ENCODE results near the gene DCTN2.
"Not testable (repeated sequence)": the region's sequence is repeated elsewhere in the genome, so short reads cannot be mapped to it uniquely, and the experiment has no call there.

Gene DCTN2

DNA sequence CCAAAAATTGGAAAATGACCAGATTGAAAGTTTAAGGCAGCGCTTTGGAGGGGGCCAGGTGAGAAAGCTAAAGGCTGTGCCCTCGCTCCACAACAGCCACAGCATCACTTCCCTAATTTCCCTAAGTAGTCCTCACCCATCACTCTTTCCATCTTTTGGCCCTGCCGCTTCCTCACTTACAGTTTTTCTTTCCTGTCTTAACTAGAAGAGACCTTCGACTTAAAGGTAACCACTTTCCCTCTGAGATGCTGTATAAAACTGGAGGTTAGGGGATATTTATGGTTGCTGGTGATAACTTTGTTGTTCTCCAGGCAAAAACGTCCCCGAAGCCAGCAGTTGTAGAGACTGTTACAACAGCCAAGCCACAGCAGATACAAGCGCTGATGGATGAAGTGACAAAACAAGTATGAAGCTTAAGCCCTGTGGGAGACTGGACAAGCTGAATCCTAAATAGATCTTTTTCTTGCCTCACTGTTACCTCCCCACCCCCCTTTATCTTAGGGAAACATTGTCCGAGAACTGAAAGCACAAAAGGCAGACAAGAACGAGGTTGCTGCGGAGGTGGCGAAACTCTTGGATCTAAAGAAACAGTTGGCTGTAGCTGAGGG is 31.0 kb downstream of the DCTN2 start:
- no peak for DNase-seq (ENCODE audit: low read depth in 3 of 3)

DNA sequence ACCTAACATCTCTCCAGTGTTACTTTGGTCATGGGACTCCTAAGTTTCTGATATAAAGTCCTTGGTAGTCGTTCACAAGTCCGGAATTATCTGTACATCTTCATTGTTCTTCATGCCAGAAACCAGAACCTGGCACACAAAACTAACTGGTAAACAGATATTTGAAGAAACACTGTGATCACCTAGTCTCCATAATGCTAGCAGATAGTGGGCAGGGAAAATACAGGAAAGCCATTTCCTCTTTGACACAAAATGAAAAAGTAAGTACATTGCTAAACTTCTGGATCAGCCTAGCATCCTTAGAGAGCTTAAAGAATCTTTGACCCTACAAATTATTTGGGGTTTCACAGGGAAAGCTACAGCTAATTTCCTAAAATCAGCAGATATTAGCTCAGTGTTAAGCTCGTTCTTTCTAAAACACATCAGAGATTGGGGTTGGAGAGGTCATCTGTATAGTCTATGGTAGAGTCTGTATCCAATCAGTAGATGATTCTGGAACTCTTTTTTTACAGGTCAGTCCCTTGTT is 31.5 kb downstream of the DCTN2 start:
- DNase-seq (ENCODE audit: low read depth in 3 of 3): no peak

DNA sequence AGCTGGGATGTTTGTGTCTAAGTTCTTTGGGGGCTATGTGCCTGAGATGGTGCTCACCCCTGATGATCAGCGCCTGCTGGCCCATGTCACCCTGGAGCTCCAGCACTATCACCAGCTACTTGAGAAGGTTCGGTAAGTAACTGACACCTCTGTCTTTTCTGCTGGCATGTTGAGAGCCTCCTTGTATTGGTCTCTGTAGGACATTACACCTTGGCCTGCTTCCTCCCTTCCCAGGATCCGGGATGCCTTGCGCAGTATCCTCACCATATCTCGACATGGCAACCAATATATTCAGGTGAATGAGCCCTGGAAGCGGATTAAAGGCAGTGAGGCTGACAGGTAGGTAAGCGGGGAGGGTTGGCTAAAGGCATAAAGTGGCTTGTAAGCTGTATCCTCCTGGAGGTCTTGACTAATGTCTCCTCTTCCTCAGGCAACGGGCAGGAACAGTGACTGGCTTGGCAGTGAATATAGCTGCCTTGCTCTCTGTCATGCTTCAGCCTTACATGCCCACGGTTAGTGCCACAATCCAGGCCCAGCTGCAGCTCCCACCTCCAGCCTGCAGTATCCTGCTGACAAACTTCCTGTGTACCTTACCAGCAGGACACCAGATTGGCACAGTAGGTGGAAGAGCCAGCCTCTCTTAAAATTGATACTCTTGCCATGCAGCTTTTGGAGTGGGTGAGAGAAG is 32.1 kb downstream of the DCTN2 start:
- DNase-seq (ENCODE audit: low read depth in 3 of 3): no peak

DNA sequence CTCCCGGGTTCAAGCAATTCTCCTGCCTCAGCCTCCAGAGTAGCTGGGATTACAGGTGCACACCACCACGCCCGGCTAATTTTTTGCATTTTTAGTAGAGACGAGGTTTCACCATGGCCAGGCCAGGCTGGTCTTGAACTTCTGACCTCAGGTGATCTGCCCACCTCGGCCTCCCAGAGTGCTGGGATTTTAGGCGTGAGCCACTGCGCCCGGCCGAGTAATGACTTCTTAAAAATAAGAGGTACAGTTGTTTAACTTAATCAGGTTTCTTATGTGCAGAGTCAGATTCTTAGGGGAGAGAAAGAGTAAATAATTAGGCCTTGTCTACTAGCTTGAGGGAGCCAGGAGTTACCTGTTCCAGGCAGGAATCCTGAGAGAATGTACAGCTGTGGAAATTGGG is 32.7 kb downstream of the DCTN2 start:
- not testable (repeated sequence) for DNase-seq (ENCODE audit: low read depth in 3 of 3)

DNA sequence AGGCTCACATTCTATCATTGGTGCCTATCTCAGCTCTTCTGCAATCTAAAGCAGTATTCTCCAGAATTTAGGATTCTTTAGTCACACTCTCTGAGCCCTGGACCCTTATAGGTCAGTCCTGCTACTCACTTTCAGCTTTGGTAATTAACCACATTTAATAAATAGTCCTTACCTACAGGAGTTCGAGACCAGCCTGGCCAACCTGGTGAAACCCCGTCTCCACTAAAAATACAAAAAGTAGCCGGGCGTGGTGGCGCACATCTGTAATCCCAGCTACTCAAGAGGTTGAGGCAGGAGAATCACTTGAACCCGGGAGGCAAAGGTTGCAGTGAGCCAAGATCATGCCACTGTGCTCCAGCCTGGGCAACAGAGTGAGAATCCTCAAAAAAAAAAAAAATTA is 33.3 kb downstream of the DCTN2 start:
- DNase-seq (ENCODE audit: low read depth in 3 of 3): not testable (repeated sequence)

DNA sequence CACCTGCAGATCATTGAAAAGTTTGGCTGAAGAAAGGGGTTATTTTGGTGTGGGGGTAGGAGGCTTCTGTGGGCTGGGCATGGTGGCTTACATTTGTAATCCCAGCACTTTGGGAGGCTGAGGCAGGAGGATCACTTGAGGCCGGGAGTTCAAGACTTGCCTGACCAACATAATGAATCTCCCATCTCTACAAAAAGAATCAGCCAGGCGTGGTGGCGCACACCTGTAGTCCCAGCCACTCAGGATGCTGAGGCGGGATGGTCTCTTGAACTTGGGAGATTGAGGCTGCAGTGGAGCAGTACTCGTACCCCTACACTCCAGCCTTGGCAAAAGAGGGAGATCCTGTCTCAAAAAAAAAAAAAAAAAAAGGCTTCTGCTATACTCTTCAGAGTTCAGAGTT is 33.7 kb downstream of the DCTN2 start:
- no peak for DNase-seq (ENCODE audit: low read depth in 3 of 3)

DNA sequence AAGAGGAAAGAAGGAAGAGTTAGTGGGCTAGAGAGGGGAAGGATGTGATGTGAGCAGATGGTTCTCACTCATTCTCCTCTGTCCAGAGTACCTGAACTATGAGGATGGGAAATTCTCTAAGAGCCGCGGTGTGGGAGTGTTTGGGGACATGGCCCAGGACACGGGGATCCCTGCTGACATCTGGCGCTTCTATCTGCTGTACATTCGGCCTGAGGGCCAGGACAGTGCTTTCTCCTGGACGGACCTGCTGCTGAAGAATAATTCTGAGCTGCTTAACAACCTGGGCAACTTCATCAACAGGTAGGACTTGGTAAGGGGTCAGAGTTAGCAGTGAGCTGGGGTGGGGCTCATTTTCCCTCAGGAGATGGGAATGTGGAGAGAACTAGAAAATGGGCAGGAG is 34.3 kb downstream of the DCTN2 start:
- no peak for DNase-seq (ENCODE audit: low read depth in 3 of 3)

DNA sequence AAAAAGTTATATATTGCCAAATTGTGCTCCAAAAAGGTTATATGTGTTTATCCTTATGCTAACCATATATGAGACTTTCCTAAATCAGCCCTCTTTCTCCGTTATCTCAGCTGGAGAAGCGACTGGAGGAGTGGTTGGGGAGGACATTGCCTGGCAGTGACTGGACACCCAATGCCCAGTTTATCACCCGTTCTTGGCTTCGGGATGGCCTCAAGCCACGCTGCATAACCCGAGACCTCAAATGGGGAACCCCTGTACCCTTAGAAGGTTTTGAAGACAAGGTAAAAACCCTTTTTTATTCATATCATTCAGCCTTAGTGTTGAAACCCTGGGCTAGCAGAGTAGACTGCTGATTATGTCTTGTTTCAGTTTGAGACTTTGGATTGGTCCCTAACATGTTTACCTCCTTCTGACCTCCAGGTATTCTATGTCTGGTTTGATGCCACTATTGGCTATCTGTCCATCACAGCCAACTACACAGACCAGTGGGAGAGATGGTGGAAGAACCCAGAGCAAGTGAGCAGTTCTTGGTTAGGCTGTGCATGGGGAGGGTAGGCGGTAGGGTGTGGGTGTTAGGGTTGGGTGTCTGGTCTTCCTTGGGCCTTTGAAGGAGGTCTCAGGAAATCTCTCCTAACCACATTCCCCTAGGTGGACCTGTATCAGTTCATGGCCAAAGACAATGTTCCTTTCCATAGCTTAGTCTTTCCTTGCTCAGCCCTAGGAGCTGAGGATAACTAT is 35.2 kb downstream of the DCTN2 start:
- no peak for DNase-seq (ENCODE audit: low read depth in 3 of 3)

DNA sequence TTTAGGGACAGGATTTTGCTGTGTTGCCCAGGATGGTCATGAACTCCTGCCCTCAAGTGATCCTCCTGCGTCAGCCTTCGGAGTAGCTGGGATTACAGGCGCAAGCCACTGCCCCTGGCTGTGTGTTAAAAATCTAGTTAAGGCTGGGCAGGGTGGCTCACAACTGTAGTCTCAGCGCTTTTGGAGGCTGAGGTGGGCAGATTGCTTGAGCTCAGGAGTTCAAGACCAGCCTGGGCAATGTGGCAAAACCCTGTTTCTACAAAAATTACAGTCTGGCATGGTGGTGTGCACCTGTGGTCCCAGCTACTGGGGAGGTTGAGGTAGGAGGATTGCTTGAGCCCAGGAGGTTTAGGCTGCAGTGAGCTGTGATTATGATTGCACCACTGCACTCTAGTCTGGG is 35.8 kb downstream of the DCTN2 start:
- DNase-seq (ENCODE audit: low read depth in 3 of 3): no peak

DNA sequence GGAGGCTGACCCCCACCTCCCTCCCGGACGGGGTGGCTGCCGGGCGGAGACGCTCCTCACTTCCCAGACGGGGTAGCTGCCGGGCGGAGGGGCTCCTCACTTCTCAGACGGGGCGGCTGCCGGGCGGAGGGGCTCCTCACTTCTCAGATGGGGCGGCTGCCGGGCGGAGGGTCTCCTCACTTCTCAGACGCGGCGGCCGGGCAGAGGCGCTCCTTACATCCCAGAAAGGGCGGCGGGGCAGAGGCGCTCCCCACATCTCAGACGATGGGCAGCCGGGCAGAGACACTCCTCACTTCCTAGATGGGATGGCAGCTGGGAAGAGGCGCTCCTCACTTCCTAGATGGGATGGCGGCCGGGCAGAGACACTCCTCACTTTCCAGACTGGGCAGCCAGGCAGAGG is 39.2 kb downstream of the DCTN2 start:
- not testable (repeated sequence) for DNase-seq (ENCODE audit: low read depth in 3 of 3)

DNA sequence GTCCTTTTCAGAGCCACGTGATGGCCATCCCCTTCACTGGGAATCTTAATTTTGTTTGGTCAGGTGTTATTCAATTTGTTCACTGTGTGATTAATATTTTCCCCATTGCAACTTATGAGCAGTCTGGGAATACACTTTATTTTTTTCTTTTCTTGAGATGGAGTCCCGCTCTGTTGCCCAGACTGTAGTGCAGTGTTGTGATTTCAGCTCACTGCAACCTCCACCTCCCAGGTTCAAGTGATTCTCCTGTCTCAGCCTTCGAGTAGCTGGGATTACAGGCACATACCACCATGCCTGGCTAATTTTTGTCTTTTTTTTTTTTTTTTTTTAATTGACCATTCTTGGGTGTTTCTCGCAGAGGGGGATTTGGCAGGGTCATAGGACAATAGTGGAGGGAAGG is 40.5 kb downstream of the DCTN2 start:
- DNase-seq (ENCODE audit: low read depth in 3 of 3): not testable (repeated sequence)

DNA sequence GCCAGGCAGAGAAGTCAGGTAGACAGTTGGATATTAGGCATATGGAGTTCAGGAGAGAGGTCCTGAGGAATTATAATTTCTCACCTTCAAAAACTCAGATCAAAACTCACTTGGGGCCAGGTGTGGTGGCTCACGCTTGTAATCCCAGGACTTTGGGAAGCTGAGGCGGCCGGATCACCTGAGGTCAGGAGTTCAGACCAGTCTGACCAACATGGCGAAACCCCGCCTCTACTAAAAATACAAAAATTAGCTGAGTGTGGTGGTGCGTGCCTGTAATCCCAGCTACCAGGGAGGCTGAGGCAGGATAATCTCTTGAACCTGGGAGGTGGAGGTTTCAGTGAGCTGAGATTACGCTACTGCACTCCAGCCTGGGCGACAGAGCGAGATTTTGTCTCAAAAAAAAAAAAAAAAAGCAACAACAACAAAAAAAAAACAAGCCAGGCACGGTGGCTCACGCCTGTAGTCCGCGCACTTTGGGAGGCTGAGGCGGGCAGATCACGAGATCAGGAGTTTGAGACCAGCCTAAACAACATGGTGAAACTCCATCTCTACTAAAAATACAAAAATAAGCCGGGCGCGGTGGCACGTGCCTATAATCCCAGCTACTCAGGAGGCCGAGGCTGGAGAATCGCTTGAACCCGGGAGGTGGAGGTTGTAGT is 44.6 kb downstream of the DCTN2 start:
- DNase-seq (ENCODE audit: low read depth in 3 of 3): not testable (repeated sequence)

DNA sequence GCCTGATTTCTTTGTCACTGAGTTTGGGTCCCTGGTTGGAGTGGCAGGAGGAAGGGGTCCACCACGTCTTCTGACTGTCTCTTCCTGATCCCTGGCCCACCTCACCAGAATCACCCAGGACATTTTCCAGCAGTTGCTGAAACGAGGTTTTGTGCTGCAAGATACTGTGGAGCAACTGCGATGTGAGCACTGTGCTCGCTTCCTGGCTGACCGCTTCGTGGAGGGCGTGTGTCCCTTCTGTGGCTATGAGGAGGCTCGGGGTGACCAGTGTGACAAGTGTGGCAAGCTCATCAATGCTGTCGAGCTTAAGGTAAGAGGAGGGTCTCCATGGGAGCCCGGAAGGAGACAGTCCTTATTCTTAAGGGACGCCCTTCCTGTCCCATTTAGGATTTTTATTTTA is 46.8 kb downstream of the DCTN2 start:
- no peak for DNase-seq (ENCODE audit: low read depth in 3 of 3)

DNA sequence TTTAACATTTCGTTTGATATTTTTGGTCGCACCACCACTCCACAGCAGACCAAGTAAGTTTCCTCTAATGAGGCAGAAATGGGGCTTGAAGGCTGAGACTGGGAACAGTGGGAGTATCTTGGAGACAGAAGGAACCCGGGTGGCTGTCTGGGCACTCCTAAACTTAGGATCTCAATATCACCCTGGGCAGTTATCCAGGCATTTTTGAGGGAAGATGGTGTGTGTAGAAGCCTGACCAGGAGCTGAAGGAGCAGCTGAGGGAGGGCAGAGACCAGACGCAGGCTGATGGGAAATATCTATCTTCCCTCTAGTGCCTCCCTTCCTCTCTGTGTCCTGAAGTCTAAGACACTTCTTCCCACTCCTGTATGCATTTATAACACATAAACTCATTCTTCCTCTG is 48.4 kb downstream of the DCTN2 start:
- DNase-seq (ENCODE audit: low read depth in 3 of 3): no peak

DNA sequence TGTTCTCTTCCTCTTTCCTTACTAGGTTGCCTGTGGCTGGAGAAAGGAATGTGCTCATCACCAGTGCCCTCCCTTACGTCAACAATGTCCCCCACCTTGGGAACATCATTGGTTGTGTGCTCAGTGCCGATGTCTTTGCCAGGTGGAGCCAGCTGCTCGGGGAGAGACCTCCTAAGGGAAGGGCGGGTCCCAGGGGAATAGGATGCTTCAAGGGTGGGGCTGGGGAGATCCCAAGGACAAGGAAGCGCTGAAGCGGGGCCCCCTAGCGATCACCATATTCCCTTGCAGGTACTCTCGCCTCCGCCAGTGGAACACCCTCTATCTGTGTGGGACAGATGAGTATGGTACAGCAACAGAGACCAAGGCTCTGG is 48.9 kb downstream of the DCTN2 start:
- no peak for DNase-seq (ENCODE audit: low read depth in 3 of 3)

DNA sequence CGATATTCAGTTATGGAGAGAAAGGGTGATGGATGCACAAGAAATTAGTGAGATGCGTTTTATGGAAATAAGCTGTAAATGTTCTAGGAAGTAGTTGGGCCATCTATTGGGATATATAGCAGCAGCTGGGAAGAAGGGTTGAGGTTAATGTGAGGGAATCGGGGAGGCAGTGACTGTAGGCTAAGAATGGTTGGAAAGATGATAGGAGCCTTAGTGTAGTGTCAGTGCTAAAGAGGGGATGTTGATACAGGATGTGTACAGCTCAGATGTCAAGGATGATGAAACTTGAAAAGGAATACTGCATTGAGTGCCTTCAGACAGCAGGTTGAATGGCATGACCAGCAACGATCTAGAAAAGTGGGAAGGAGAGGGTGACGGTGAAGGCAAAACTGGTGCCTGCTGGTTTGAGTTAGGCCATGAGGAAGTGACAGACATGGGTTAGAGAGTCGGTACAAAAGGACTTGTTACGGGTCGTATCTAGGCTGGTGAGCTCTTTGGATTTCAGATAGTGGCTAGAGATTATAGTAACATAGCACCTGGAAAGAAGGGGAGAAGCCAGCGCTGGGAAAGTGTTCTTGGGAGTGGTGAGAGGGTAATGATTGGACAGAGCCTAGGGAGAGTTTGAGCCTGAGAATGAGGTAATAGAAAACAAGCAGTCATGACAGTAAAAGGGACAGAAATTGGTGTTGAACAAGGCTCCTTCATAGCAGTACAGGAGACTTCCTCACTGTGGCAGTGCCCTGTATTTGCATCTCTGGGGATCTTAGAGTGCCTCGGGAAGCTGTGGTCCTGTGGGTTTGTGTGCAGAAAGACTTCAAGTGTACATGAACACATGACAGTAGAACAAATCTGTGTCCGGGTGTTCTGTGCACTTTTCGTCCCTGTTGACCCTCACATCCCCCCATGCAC is 49.5 kb downstream of the DCTN2 start:
- DNase-seq (ENCODE audit: low read depth in 3 of 3): no peak

DNA sequence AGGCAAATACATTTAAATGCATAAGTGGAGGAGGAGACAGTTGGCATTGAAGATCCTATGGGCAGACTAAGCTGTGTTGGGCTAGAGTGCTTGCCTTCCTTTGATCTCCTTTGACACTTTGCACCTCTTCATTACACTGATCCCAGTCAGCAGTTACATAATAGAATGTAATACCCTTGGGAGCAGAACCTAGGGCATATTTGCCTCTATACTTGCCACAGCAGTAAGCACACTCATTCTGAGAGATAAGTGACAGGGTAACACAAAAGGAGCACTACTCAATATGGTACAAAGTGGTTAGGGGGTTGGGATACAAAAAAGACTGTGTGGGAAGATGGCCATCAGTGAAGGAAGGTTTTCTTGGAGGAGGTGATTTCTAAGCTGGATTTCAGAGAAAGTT is 50.2 kb downstream of the DCTN2 start:
- no peak for DNase-seq (ENCODE audit: low read depth in 3 of 3)

DNA sequence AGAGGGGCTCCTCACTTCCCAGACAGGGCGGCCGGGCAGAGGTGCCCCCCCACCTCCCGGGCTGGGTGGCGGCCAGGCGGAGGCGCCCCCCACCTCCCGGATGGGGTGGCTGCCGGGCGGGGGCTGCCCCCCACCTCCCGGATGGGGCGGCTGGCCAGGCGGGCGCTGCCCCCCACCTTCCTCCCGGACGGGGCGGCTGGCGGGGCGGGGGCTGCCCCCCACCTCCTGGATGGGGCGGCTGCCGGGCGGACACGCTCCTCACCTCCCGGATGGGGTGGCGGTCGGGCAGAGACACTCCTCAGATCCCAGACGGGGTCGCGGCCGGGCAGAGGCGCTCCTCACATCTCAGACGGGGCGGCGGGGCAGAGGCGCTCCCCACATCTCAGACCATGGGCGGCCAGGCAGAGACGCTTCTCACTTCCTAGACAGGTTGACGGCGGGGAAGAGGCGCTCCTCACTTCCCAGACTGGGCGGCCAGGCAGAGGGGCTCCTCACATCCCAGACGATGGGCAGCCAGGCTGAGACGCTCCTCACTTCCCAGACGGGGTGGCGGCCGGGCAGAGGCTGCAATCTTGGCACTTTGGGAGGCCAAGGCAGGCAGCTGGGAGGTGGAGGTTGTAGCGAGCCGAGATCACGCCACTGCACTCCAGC is 51.8 kb downstream of the DCTN2 start:
- DNase-seq (ENCODE audit: low read depth in 3 of 3): not testable (repeated sequence)

DNA sequence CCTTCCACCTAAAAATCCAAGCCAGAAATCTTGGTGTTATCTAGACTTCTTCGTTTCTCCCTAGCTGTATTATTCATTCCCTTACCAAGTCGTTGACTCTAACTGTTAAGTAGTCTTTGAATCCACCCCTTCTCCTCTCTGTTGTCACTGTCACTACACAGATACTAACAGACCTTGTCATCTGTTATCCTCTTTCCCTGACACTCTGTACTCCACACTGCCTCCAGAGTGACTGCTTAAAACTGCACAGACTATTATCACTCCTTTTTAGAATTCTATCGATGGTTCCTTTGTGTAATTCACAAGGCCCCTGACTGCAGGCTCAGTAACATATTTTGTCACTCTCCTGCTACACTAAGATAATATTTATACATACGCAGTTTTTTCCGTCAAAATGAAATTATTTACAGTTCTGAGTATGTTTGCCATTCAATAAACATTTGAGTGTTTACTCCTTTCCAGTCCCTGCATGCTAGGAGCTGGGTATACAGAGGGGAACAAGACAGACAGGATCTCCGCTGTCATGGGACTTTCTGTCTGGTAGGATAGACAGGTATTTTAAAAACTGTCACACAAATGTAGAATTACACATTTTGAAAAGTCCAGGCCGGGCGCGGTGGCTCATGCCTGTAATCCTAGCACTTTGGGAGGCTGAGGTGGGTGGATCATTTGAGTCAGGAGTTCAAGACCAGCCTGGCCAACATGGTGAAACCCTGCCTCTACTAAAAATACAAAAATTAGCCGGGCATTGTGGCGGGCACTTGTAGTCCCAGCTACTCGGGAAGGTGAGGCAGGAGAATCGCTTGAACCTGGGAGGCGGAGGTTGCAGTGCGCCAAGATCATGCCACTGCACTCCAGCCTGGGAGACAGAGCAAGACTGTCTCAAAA is 55.4 kb downstream of the DCTN2 start:
- no peak for DNase-seq (ENCODE audit: low read depth in 3 of 3)

DNA sequence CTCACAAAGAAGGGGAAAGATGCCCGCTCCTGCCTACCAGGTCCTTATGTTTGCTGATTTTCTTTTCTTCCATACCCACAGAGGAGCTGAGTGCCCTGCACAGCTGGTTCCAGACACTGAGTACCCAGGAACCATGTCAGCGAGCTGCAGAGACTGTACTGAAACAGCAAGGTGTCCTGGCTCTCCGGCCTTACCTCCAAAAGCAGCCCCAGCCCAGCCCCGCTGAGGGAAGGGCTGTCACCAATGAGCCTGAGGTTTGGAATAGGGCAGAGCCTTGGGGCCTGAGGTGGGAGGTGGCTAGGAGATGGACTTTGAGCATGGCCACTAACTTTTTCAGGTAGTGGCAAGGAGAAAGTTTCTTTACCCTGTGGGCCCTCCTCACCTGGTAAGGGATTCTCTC is 56.9 kb downstream of the DCTN2 start:
- no peak for DNase-seq (ENCODE audit: low read depth in 3 of 3)

Measured in stimulated activated CD4-positive, alpha-beta T cell treated with anti-CD3 and anti-CD28 coated beads, TNF-alpha, amount 100 ng/mL, for 4 hours (primary cell).